Liver (tissue), 9 donors: Measurements from ENCODE around the gene LRCOL1. TPM values are rescaled to one million over a fixed set of nuclear protein-coding genes. Genes with fewer than 3 reads are reported as not detected.

Experiments
- DNase-seq: peaks from one replicate; pipeline ENCODE4 v3.0.0-alpha.2; 2017; ENCODE audit warnings: low spot score
- H3K27ac ChIP-seq, 2 donors: one replicate each; pipeline ENCODE4 v1.7.0; 2013; ENCODE audit warnings: inconsistent platforms in 2 of 2, low read length in 2 of 2, control low read depth in 1 of 2, low read depth in 1 of 2, mild to moderate bottlenecking in 1 of 2
- H3K27me3 ChIP-seq, 4 donors: one replicate each; pipeline versions ENCODE4 v1.6.1 to v1.7.0; 2013; ENCODE audit warnings: low read length in 3 of 4, inconsistent platforms in 1 of 4, mild to moderate bottlenecking in 1 of 4, moderate library complexity in 1 of 4; ENCODE audit not compliant: control insufficient read depth in 4 of 4, insufficient read depth in 4 of 4
- H3K36me3 ChIP-seq, 4 donors: one replicate each; pipeline versions ENCODE4 v1.6.1 to v1.7.0; 2013; ENCODE audit warnings: low read length in 3 of 4, mild to moderate bottlenecking in 3 of 4, low read depth in 1 of 4, moderate library complexity in 1 of 4; ENCODE audit not compliant: control insufficient read depth in 4 of 4, insufficient read depth in 3 of 4
- H3K4me1 ChIP-seq, 4 donors: one replicate each; pipeline versions ENCODE4 v1.6.1 to v1.7.0; 2013; ENCODE audit warnings: low read length in 3 of 4, mild to moderate bottlenecking in 3 of 4, moderate library complexity in 1 of 4; ENCODE audit not compliant: control insufficient read depth in 4 of 4, insufficient read depth in 4 of 4
- H3K4me3 ChIP-seq, 3 donors: one replicate each; pipeline versions ENCODE4 v1.6.1 to v1.7.0; 2013; ENCODE audit warnings: low read length in 3 of 3, control low read depth in 1 of 3, low read depth in 1 of 3, mild to moderate bottlenecking in 1 of 3
- H3K9ac ChIP-seq, 2 donors: one replicate each; pipeline ENCODE4 v1.7.0; 2013; ENCODE audit warnings: low read length in 2 of 2, mild to moderate bottlenecking in 2 of 2, moderate library complexity in 2 of 2, control low read depth in 1 of 2, low read depth in 1 of 2
- H3K9me3 ChIP-seq, 4 donors: one replicate each; pipeline versions ENCODE4 v1.6.1 to v1.7.0; 2013; ENCODE audit warnings: low read length in 3 of 4; ENCODE audit not compliant: control insufficient read depth in 4 of 4
- ATF3 ChIP-seq: IDR thresholded peaks from 2 replicates; pipeline ENCODE4 v1.6.1; 2016; ENCODE audit warnings: antibody characterized with exemption
- CTCF ChIP-seq: fragments of 150-350 bp; IDR thresholded peaks from 2 replicates; pipeline ENCODE4 v1.5.1; 2017; ENCODE audit warnings: improper control_type of control experiment, low read depth, low read length; ENCODE audit not compliant: missing input control
- EGR1 ChIP-seq, 2 donors: IDR thresholded peaks; 2 replicates each; pipeline ENCODE4 v1.6.1; 2016 to 2018; ENCODE audit warnings: antibody characterized with exemption in 2 of 2, low read depth in 2 of 2
- HNF4A ChIP-seq, 2 donors: conservative IDR thresholded peaks; 2 replicates each; pipeline ENCODE4 v1.6.1; 2016; ENCODE audit warnings: antibody characterized with exemption in 2 of 2, mild to moderate bottlenecking in 2 of 2
- HNF4G ChIP-seq: IDR thresholded peaks from 2 replicates; pipeline ENCODE4 v1.6.1; 2016; ENCODE audit warnings: antibody characterized with exemption
- JUND ChIP-seq, 2 donors: IDR thresholded peaks; 2 replicates each; pipeline ENCODE4 v1.6.1; 2016; ENCODE audit warnings: antibody characterized with exemption in 2 of 2
- RAD21 ChIP-seq, 2 donors: IDR thresholded peaks; 2 replicates each; pipeline ENCODE4 v1.6.1; 2016; ENCODE audit warnings: antibody characterized with exemption in 2 of 2, mild to moderate bottlenecking in 2 of 2
- REST ChIP-seq: IDR thresholded peaks from 2 replicates; pipeline ENCODE4 v1.6.1; 2016; ENCODE audit warnings: antibody characterized with exemption, mild to moderate bottlenecking
- SP1 ChIP-seq: IDR thresholded peaks from 2 replicates; pipeline ENCODE4 v1.6.1; 2018; ENCODE audit warnings: antibody characterized with exemption, mild to moderate bottlenecking
- TAF1 ChIP-seq: conservative IDR thresholded peaks from 2 replicates; pipeline ENCODE4 v1.6.1; 2016; ENCODE audit warnings: antibody characterized with exemption, mild to moderate bottlenecking
- YY1 ChIP-seq: IDR thresholded peaks from 2 replicates; pipeline ENCODE4 v1.6.1; 2016; ENCODE audit warnings: antibody characterized with exemption, mild to moderate bottlenecking
- ZBTB33 ChIP-seq: IDR thresholded peaks from 2 replicates; pipeline ENCODE4 v1.6.1; 2016; ENCODE audit warnings: antibody characterized with exemption
- WGBS: extraction: QIAGEN DNeasy Blood & Tissue Kit; methylation state at CpG from one replicate; pipeline ENCODE4 v1.1.7; 2013; 5-methylcytosine and 5-hydroxymethylcytosine counted together
- polyA plus RNA-seq, 2 donors: library from polyadenylated mRNA; stranded (reverse) in 1 of 2; unstranded in 1 of 2; fragments of 200-250 nt in 1 of 2; fragments of >200 nt in 1 of 2; fragmentation: Nextera tagmentation in 1 of 2; extraction: Ambion mirVana in 1 of 2; gene quantifications; one replicate each; pipeline versions ENCODE4 v1.2.1 to v1.2.3, GENCODE V29; 2013 to 2015
- total RNA-seq, 2 donors: library from RNA; depleted of rRNA; stranded (reverse); fragments of >200 nt; gene quantifications; one replicate each; pipeline ENCODE4 v1.2.3, GENCODE V29; 2014
- donor health status: healthy.
- donor health status: healthy.
- donor health status: healthy.
- donor health status: healthy.
- donor health status: healthy.

The LRCOL1 gene
- total and polyA plus RNA-seq, 4 donors: 2.6 to 40.7 (median 5.9) TPM; not detected in 1

GRCh38 chr12:132620899-132621656, 10.7 kb upstream of the LRCOL1 start:
- TF ChIP-seq TAF1 (no peak), JUND (IDR thresholded peaks at IDR 0.05) (no peak), ATF3 (no peak), YY1 (no peak), REST (no peak), CTCF (no peak), EGR1 (IDR thresholded peaks at IDR 0.05; ENCODE audit: low read depth in 2 of 2) (no peak), HNF4A (conservative IDR thresholded peaks at IDR 0.05) (no peak), HNF4G (no peak), ZBTB33 (no peak), SP1 (no peak)
- Histone ChIP-seq H3K4me1 (peaks cover 0 to 7% (median 5%) of the 10 kb centered on the region in 4 donors), H3K27me3 (peaks cover 0 to 6% (median 0%) of the 10 kb centered on the region in 4 donors), H3K9ac (no peak overlapping the region), H3K27ac (no peak overlapping the region), H3K36me3 (peaks cover 0 to 23% (median 11%) of the 10 kb centered on the region in 4 donors), H3K4me3 (no peak overlapping the region), H3K9me3 (peaks cover 0 to 3% (median 0%) of the 10 kb centered on the region in 4 donors)
- WGBS: 70% methylated on average over 28 of the region's 28 CpGs
- DNase-seq: no peak

GRCh38 chr12:132620113-132620898, 9.9 kb upstream of the LRCOL1 start:
- Histone ChIP-seq H3K4me1 (peaks cover 0 to 7% (median 5%) of the 10 kb centered on the region in 4 donors), H3K9me3 (peaks cover 0 to 5% (median 1%) of the 10 kb centered on the region in 4 donors), H3K9ac (no peak overlapping the region), H3K27ac (no peak overlapping the region), H3K36me3 (peaks cover 0 to 15% (median 6%) of the 10 kb centered on the region in 4 donors), H3K4me3 (no peak overlapping the region), H3K27me3 (peaks cover 0 to 6% (median 0%) of the 10 kb centered on the region in 4 donors)
- WGBS: 60% methylated on average over 29 of the region's 29 CpGs
- no peak for DNase-seq
- TF ChIP-seq ZBTB33 (no peak), RAD21 (IDR thresholded peaks at IDR 0.05) (no peak), SP1 (no peak), REST (no peak), EGR1 (IDR thresholded peaks at IDR 0.05; ENCODE audit: low read depth in 2 of 2) (no peak)
